A549 (cell line): ENCODE measurements around the gene IRF3.

Source experiments
- CHD2 ChIP-seq: fragments of 150-350 bp; IDR thresholded peaks from 2 replicates; pipeline ENCODE4 v1.6.1; 2014; ENCODE audit warnings: low read length; ENCODE audit not compliant: partially characterized antibody
- CTCF ChIP-seq: fragments of >200 bp; sonication (Bioruptor Twin); formaldehyde crosslinking; IDR thresholded peaks from 3 replicates; pipeline ENCODE4 v1.5.1; 2016
- HDAC2 ChIP-seq: fragments of 200-600 bp; sonication (generic); IDR thresholded peaks from 2 replicates; pipeline ENCODE4 v1.6.1; 2016
- HOXB13 ChIP-seq: fragments of 250-450 bp; sonication (Bioruptor Pico); IDR thresholded peaks from 2 replicates; pipeline ENCODE4 v1.5.0; 2020; ENCODE audit warnings: low read depth, mild to moderate bottlenecking, moderate library complexity
- PBX3 ChIP-seq: IDR thresholded peaks from 2 replicates; pipeline ENCODE4 v1.6.1; 2012
- RAD21 ChIP-seq, 2 experiments: fragments of >200 bp in 1 of 2; sonication (Bioruptor Twin) in 1 of 2; formaldehyde crosslinking in 1 of 2; IDR thresholded peaks in 1 of 2; conservative IDR thresholded peaks in 1 of 2; 2 replicates in 1 of 2; 3 replicates in 1 of 2; pipeline ENCODE4 v1.6.1; 2012 to 2018; ENCODE audit warnings: inconsistent platforms in 1 of 2
- RCOR1 ChIP-seq: fragments of 150-350 bp; IDR thresholded peaks from 2 replicates; pipeline ENCODE4 v1.6.1; 2014; ENCODE audit warnings: antibody characterized with exemption, low read length, low read depth

- TF ChIP-seq CTCF (no peak), HDAC2 (no peak), RAD21 (conservative IDR thresholded peaks at IDR 0.05 in 1 of 2, IDR thresholded peaks at IDR 0.05 in 1 of 2) (no peak), CHD2 (no peak), RCOR1 (no peak), HOXB13 (no peak), PBX3 (no peak)
These were observed 26.1 kb downstream of the IRF3 start for GRCh38 chr19:49639401-49640112.
